Cardiac fibroblast (primary cell): ENCODE results near the gene BDKRB2.

Experiments used
- DNase-seq, 2 donors: peaks; one replicate each; pipeline versions ENCODE4 v3.0.0 to v3.0.0-alpha.2; 2010; ENCODE audit warnings: low read depth in 2 of 2
- H3K4me3 ChIP-seq, 2 donors: replicated peaks in 1 of 2; 1 replicate in 1 of 2; 2 replicates in 1 of 2; pipeline ENCODE4 v1.5.1; 2011; ENCODE audit warnings: low read depth in 2 of 2, low read length in 2 of 2, mild to moderate bottlenecking in 2 of 2, moderate library complexity in 1 of 2
- CTCF ChIP-seq: IDR thresholded peaks from one replicate; pipeline ENCODE4 v1.5.1; 2011; ENCODE audit warnings: low read depth, mild to moderate bottlenecking, low read length, inconsistent platforms

The BDKRB2 gene

DNA sequence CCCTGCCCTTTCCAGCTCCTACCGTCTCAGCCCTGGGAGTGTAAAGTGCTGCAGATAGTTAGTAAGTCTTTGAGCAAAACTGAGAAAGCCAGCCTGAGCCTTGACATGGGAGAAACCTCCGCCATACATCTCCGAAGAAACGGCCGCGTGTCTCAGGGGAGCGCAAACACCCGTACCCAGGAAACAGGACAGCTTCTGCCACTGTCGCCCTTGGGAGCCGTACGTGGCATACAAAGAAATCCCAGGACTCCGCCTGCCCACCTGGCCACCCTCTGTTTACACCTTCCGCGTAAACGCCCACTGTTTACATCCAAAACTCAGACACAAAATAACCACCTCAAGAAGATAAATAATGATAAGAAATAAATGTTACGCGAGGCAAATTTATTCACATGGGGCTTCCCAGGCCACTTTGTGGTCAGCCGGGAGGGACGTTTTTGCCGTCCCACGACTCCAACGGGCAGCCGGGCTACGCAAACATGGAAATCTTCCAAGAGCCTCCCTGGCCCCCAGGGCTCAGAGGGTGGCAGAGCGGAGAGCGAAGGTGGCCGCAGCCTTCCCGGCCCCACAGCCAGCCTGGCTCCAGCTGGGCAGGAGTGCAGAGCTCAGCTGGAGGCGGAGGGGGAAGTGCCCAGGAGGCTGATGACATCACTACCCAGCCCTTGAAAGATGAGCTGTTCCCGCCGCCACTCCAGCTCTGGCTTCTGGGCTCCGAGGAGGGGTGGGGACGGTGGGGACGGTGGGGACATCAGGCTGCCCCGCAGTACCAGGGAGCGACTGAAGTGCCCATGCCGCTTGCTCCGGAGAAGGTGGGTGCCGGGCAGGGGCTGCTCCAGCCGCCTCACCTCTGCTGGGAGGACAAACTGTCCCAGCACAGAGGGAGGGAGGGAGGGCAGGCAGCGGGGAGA is at the start of gene BDKRB2:
Gene BDKRB2 (plus strand): TSS at position 689 of the 908 bp plus-strand sequence. CDS start 32,269 bp downstream, outside the sequence.
- peak within 1 kb of the TSS; percentile 41 to 58 for H3K4me3 ChIP-seq
- DNase-seq = peak; percentile 72 to 74
- no peak for TF ChIP-seq CTCF

- no peak for DNase-seq
- TF ChIP-seq CTCF = no peak
- no peak overlapping the region for H3K4me3 ChIP-seq
Measured at GRCh38 chr14:96154900-96155299, 49.7 kb upstream of the BDKRB2 start.

DNA sequence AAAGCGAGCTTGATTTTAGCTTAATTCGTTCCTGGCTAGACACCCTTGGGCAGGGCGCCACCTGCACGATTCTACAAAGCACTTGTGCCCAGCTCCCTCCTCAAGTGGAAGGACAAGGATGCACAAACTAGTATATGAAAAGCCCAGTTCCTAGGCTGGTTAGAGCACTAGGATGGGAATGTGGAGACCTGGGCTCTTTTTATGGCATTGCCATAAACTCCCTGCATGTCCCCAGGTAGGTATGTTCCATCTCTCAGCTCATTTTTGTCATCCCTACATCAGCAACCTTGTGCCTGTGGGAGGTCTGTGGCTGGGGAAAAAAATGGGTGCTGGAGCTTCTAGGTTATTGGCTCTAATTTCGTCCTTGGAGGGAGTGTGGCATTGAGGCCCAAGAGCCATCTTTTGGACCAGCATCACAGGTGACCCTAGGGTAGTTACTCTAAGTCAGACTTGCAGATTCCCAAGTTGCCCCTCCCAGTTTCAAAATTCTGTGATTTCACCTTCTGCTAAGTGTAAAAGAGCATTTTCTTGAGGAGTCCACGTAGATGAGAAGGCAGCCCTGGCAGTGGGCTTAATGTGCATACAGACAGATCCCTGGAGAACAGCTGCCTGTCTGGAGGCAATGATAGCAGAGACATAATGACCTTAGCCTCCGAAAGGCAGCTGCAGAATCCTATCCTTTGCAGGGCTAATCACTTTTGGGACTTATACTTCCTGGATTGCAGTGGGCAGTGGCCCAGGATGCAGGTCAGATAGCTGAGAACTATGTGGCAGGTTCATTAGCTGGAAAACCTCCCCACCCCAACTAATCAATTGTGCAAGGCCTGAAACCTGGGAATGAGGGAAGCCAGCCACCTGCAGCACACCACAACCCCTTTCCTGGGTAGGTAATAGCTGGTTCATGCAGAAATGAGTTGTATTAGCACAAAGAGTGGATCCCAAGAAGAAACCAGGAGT is 47.6 kb upstream of the BDKRB2 start:
- DNase-seq = no peak
- no peak for TF ChIP-seq CTCF
- no peak overlapping the region for H3K4me3 ChIP-seq

DNA sequence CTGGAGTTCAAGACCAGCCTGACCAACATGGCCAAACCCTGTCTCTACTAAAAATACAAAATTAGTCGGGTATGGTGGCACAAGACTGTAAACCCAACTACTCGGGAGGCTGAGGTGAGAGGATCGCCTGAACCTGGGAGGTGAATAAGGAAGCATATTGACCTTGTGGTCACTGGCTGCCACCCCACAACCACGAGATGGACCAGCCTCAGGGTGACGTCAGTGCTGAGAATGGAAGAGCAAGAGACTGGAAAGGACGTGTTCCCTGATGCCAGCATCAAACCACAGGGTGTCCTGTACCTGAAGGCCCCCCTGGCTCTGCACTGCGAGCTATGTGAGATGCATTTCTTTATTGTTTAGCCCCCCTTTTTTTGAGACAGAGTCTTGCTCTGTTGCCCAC is 45.9 kb upstream of the BDKRB2 start:
- TF ChIP-seq CTCF = no peak

DNA sequence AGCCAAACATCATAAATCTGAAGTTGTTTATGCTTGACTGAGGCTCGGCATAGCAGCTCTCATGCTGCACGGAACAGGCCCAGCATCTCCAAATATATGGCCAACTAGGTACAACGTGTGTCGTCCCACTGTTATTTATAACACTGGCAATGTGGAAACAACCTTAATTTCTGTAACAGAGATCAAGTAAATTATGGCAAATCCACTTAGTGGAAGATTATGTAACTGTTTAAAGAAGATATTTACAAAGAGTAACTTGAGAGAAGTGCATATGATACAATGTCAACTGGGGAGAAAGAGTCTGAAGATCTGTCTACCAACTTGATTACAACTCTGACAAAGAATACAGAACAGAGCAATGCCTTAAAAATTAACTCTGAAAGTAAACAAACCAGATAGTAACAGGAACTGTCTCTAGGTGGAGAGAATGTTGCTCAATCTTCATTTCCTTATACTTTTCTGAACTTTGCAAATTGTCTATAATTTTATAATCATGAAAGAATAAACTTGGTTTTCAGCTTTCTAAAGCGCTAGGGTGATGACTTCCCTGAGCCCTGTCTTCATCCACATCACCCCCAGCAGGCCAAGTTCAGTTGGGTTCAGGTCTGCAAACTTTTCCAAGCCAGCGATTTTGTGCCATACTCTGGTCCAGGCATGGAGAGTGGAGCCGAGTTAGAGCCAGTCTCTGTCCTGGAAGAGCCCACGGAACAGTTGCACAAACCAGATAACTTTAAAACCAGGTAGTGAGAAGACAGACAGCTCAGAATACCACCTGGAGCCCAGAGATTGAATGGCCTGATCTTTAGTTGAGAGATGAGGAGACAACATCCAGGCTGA is 44.3 kb upstream of the BDKRB2 start:
- DNase-seq = no peak
- no peak overlapping the region for H3K4me3 ChIP-seq
- no peak for TF ChIP-seq CTCF

More for the DNA sequence above, 45.9 kb upstream of the BDKRB2 start:
- no peak overlapping the region for H3K4me3 ChIP-seq
- no peak for DNase-seq

DNA sequence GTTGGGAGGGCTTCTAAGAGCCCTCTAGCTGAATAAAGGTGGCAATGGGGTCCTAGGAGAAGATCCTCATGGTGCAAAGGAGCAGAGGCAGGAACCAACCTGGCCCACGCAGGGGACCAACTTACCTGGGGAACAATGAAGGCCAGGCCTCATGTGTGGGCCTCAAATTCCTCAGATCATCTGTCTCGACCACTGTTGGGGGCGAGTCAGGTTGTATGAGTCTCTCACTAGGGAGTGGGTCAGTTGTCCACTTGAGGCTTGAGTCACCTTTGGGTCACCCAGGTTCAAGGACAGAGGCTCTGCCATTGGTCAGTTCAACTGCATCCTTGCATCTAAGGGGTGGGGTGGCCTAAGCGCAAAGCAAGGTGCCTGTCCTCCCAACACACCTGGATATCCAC is 43.7 kb upstream of the BDKRB2 start:
- H3K4me3 ChIP-seq = no peak overlapping the region
- no peak for TF ChIP-seq CTCF
- no peak for DNase-seq
